Activated T-cell treated with anti-CD3 and anti-CD28 coated beads for 4 hours (primary cell): Measurements from ENCODE around the gene VPS8.

ENCODE experiments used
- DNase-seq: peaks from one replicate; pipeline ENCODE4 v3.0.0-alpha.2; 2020

VPS8 gene, protein sequence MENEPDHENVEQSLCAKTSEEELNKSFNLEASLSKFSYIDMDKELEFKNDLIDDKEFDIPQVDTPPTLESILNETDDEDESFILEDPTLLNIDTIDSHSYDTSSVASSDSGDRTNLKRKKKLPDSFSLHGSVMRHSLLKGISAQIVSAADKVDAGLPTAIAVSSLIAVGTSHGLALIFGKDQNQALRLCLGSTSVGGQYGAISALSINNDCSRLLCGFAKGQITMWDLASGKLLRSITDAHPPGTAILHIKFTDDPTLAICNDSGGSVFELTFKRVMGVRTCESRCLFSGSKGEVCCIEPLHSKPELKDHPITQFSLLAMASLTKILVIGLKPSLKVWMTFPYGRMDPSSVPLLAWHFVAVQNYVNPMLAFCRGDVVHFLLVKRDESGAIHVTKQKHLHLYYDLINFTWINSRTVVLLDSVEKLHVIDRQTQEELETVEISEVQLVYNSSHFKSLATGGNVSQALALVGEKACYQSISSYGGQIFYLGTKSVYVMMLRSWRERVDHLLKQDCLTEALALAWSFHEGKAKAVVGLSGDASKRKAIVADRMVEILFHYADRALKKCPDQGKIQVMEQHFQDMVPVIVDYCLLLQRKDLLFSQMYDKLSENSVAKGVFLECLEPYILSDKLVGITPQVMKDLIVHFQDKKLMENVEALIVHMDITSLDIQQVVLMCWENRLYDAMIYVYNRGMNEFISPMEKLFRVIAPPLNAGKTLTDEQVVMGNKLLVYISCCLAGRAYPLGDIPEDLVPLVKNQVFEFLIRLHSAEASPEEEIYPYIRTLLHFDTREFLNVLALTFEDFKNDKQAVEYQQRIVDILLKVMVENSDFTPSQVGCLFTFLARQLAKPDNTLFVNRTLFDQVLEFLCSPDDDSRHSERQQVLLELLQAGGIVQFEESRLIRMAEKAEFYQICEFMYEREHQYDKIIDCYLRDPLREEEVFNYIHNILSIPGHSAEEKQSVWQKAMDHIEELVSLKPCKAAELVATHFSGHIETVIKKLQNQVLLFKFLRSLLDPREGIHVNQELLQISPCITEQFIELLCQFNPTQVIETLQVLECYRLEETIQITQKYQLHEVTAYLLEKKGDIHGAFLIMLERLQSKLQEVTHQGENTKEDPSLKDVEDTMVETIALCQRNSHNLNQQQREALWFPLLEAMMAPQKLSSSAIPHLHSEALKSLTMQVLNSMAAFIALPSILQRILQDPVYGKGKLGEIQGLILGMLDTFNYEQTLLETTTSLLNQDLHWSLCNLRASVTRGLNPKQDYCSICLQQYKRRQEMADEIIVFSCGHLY (N-terminal part only)

DNA sequence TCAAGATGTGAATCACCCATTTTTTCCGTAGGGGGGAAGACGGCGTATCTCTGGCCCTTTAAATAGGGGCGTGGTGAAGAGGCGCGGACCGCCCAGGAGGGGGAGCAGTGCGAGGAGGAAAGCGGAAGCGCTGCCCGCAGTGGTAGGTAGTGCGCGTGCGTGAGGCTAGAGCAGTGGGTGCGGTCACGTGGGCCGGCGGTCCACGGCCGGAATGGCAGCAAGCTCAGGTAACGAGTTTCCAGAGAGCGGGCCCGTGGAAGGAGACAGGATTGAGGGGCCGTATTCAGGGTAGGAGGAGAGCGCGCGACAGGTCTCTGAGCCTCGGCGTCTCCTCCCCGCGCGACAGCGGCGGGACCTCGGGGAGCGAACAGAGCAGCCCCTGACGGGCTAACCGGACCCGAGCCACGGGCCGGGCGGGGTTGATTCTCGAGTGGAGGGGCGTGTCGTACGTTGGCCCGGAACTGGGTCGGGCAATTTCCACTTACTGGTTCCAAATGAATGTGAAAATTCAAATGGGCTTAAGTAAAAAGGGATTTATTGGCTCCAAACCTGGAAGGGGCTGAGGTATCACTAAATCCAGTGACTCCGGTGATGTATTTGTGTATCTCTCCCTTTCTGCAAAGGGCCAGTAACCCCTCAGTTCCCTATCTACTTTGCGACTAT lies at the start of gene VPS8:
Gene VPS8, plus strand, starts transcription at position 168 of the 663 bp plus-strand sequence. CDS start 12,467 bp downstream, outside the sequence.
- peak; percentile 97 for DNase-seq

DNA sequence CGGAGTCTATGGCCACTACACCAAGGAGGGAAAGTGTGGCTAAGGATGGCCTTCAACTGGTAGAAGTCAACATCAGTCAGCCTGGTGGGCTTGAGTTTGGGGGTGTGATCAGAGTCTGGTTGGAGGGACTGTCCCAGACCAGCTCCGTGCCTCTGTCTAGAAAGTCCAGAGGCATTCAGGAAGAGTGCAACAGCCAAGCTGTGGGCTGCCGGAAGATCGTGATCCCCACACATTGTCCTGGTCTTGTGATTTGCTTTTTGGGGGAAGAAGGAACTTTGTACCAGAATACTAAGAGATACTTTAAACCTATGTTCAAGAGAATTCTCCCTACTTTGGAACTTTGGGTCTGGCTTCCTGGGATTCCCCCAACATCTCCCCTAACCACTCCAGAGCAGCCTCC lies 47.8 kb upstream of the VPS8 start:
- DNase-seq: no peak

DNA sequence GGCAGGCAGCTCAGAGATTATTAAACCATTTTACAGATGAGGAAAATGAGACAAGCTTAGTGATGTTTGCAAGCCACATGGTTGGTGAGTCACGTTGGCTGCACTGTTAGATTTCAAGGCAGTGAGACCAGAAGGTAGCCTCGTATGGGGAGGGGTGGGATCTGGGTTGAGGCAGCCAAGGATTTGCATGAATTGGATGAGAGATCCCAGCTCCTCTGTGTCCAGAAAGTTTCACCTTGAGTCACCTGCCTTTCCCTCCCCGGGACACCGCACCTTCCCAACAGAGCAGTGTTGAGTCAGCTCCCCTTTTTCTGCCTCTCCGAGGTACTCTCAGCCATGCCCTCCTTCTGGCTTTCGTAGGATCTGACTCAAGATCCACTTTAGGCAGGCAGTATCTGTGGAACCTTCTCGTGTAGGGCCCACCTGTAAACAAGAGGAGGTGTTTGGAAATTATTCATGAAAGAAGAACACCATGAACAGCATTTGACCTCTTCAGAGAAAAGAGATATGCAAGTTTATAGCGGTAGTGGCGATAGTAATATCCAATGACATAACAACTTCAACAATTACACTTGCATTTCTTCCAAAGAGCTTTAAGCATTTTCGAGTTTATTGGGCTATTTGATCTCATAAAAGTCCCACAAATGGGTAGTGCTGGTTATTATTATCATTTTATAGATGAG lies 46.8 kb upstream of the VPS8 start:
- DNase-seq: no peak

DNA sequence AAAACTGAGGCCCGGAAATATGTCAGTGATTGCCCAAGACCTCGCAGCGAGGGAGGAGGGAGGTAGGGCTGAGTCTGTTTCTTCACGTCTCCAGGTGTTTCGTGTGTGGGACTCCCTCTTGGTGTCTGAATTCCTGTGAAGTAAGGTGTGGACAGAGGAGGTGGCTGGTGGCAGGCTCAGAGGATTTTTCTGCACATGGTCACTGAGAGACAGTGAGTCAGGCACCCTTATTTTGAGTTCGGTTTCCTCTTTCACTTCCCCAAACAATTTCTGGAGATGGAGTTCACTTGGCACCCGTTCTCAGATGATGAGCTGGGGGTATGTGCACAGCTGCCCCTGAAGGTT lies 46.3 kb upstream of the VPS8 start:
- no peak for DNase-seq

DNA sequence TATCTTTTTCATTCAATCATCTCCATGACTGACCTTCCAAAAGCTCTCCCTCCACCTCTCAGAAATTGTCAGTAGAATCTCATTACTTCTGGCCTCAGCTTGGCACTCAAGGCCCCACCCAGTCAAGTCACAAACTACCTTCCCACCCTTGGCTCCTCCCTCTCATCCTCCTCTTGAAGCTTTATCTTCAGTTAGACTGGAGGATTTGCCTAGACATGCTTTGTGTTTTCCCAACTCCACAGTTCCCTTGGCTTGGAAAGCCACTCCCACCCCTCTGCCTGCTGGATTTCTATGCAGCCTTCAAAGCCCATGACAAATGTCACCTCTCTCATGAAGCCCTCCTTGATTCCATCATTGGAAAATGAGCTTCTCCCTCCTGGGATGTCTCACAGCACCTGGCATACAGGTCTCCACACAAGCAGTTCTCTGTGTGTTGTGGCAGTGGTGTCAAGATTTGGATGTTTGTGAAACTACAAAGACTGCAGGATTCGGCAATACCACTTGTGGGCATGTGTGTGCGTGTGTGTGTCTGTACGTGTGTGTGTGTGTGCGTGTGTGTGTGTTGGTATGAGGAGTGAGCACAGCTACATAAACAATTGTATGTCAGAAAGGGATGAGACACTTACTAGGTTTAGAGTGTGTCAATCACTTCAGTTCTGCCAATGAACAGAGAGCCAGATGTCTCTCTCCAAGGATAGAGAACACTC lies 45.3 kb upstream of the VPS8 start:
- DNase-seq: no peak

DNA sequence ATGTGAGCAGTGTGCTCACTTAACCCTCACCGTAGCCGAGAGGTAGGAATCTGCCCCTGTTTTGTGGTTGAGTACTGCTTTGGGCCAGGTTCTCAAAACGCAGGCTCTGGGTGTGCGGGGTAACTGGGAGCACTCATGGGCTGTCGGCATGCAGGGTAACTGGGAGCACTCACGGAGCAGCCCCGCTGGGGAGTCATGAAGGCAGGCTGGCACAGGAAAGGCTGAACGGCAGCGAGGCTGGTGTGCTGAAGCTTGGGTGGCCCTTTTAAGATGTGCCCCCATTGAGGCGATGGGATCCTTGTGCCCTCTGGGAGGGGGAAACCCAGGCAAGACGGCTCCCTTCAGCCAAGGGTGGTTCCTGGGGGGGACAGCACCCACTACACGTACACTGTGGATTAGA lies 44.6 kb upstream of the VPS8 start:
- DNase-seq: no peak

DNA sequence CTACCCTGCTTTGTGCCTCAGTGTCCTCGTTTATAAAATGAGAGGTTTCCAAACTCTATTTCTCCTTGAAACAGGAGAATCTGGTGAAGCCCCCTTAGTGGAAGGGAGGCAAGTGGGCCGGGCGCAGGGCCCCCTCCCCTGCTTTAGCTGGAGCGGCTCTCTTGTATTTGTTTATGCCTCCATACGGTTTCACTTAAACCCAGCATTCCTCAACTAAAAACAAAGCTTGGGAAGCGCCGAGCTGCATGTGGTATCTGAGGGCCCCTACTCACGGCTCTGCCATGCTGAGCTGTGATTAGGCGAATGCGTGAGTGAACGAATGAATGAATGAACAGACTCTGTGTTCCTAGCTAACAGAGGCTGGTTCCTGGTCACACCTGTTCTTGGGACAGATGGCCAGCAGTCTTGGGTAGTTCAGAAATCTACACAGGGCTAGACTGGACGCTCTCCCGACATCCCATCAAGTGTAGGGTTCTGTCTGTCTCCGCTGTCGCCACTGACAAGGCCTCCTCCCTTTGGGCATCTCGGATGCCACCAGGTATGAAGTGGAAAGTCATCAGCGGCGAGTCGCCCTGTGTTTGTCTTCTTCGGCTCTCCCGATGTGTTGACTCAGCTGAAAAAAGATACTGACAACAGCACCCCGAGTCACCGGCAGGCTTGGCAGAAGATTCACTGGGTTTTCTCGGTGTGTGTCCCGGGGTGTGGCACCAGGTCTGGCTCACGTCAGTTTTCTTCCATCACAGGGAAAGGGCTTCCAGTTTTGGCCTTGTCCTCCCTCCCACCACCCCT lies 42.4 kb upstream of the VPS8 start:
- DNase-seq: no peak

DNA sequence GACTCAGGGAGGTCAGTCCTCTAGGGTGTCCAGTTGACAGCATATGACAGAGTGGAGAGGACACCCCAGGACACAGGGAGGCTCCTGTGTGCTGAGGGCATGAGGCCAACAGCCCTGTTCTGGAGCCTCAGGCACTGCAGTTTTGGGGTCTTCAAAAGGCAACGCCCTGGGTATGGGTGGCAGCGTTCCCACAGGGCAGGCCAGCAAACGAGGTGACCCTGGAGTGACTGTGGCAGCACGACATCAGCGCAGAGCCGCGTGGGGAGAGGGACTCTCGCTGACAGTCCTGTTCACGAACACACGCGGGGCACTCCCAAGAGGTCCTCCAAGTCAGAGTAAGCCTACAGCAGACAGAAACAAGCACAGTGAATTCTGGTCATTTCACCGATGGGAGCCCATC lies 41.4 kb upstream of the VPS8 start:
- no peak for DNase-seq

DNA sequence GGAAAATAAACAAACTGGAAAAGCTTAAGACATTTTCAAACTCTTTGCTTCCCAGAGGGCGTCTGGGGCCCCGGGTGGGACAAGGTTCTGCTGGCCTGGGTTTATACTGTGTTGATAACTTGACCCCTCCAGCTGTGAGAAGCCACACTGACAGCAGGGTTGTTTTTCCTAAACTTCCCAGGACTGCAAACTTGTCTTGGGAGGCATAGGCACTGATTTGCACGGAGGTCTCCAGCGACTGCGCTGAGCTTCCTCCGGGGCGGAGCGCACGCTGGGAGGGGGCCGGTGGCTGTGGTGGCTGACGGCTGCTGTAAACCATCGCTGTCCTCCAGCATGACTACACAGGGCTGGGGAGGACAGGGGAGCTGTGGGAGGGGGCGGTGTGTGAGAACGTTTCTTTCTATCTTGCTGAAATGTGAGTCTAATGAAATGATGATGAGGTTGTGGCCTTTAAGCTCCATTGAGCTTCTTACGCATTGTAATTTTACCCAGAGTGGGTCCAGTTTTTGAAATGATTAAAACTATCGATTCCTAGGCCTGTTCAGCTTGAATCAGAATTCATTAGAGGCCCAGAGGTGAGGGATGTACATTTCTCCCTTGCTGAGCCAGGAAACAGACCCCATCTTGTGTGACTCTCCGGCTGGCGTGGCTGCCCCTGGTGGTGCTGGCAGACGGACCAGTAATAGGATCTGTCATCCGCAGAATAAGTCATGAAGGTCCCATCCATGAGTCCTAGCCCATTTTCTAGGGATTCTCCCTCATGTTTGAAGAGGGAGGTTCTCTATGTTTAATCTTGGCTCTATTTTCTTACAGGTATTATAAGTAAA lies 40.5 kb upstream of the VPS8 start:
- DNase-seq: no peak

DNA sequence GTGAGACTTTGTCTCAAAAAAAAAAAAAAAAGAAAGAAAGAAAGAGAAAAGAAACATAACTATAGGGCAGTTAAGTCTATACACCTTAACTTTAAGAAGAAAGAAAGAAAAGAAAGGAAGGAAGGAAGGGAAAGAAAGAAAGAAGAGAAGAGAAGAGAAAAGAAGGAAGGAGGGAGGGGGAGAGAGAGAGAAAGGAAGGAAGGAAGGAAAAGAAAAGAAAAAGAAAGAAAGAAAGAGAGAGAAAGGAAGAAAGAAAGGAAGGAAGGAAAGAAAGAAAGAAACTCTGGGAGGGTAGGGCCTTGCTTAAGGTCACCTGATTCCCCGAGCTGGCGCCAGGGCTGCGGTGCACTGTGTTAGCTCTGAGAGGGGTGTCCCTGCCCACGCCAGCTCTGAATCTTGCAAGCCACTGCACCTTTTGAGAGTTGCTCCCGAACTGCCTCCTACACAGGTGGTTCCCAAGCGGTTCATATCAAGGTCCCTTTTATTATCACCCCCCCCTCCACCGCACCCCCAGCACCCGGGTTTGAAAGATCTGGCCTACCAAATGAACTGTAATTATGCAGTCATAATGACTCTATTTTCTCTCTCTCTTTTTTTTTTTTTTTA lies 39.2 kb upstream of the VPS8 start:
- DNase-seq: no peak

DNA sequence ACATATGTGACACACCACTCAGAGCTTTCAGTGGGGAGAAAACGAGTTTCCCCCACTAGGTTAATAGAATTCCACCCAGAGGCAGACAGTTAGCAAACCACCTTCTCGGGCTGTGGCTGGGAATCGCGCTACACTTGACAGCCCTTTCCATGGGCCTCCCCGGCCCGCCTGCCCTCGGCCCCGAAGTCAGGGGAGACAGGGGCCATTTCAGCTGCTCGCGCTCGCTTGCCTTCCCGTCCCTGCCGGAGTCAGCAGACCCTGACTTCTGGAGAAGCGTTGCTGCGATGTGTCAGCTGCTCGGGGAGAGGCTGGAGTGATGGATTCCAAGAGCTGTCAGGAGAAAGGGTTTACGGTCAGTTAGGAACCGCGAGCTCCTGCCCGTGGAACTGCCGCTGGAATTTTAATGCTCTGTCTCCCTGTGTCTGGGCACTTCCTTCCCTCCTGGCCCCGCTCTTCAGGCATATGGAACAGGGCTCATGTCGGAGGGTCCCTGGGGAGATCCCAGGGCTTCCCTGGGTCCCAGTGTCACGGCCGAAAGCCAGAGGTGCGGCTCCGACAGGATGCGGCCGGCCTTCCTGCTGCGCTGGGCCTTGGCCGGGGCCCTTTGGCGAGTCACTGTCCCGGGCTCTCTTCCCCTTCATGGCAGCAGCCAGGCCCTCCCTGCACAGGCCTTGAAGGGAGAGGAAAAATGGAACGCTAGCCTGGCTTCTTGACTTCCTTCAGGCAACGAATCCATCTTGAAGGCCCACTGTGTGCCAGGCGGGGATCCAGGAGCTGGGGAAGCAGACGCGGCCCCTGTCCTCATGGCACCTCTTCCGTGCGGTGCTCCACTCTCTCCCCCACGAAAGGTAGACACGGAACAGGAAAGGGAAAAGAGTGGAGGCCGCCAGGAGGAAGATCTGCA lies 38.4 kb upstream of the VPS8 start:
- no peak for DNase-seq

DNA sequence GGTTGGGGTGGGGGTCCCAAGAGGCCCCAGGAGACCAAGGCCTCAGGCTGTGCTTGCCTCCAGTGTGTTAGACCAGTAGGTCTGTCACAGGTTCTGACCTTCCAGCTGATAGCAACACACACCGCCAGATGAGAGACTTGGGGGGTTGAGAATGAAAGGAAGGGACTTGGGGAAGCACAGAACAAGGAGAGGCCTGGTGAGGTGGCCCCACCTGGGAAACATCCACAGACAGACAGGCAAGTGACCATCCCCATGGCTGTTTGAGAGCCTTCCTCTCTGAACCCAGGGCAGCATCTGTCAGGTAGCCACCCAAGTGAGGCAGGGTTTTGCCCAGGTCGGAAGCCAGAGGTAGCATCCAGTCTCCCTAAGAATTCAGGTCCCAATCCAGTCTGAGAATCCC lies 35.0 kb upstream of the VPS8 start:
- DNase-seq: no peak

DNA sequence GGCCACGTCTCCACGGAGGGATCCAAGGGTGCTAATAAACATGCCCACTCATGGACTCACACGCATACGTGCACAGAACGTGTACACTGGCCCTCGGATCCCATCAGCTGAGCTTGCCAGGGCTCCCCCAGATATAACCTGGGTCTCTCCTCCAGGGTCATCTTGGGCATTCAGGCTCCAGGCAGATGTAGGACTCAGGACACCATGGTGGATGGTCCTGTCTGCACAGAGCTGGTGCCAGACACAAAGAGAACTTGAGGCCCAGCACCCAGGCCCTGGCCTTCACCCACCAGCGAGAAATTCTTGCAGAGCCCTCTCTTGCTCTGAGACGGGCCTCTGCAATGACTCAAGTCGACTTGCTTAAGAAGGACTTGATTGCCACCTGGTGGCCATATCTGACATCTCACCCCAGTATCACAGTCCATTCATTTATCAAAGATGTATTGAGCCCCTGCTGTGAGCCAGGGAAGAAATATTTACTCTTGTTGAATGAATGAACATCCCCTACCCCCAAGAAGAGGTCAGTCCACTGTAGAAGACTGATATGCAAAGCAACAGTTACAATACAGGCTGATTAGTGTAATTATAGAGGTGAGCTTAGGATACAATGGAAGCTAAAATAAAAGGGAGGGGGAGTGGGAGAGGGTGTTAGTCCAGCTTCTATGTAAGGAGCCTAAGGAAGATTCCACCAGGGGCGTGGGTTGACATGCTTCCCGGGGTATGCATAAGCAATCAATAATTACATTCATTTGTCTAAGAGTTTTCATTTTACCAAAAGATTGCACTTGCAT lies 34.2 kb upstream of the VPS8 start:
- DNase-seq: peak; percentile 78

DNA sequence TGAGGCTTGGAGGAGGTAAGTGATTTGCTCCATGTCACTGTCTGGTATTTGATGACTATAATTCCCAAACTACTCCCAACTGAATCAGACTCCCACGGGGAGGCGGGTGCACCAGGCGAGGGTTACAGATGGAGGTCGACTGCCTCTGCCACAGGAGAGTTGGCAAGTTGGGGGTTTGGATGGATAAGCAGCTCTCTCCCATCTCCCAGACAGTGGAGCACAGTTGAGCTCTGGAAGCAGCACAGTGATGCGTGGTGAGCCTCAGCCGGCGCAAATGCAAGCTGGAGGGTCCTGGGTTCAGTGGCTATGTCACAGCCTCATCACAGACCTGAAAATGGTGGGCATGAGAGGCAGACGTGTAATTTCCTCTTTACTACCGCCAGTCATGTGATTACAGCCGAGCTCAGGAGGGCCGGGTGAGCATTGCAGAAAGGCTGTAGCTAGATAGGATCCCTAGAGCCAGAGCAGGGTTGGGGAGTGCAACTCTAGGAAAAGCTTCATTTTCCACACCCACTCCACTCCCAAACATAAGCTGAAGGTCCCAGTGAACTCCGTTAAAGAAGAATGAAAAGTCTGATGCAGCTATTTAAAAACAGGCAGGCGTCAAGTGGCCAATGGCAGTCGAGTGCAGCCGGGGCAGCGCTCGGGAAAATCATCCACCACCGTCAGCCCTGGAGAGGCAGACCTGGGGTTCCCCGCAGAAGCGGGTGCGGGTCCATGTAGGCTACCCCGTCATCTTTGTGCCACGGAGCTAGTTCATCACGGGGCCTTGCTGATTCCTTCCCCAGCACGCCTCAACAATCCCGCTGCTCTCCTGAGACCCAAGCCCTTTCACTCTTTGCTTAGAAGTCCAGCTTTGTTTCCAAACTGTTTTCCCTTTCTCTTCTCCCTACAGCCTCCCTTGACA lies 33.3 kb upstream of the VPS8 start:
- no peak for DNase-seq

DNA sequence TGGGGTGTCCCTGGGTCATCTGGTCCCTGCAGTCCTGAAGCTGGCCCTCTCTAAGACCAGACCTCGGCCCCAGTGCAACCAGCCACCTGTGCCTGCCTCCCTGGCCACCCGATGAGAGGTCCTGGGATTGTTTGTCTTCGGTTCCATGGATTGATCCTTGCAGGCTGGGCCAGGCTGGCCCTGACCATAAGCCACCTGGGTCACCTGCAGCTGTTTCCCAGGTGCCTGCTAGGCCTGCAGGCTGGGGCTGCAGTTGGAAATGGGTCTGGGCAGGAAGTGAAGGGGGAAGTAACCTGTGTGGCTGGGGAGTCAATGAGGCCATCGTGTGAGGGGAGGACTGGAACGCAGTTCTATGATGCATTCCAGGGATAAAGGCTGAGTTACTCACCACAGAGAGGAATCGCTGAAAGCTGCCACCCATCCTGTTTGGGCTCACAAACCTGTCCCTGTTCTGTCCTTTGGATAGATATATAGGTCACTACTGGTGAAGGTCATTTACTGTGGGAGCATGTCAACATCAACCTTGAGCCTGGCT lies 30.9 kb upstream of the VPS8 start:
- no peak for DNase-seq

DNA sequence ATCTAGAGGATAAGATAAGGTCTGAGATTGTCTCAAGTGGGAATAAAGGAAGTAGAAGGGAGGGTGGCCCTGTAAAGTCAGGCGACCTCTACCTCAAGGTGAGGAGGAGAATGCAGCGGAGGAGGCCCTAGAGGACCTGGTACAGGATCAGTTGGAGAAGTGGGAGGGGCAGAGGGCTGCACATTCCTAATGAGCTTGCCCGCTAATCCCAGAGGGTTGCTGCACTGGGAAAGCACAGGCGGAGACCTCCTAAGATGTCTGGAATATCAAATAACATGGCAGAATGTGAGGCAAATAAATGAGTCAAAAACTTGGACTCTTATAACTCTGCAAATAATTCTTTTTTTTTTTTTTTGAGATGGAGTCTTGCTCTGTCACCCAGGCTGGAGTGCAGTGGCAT lies 30.2 kb upstream of the VPS8 start:
- DNase-seq: no peak
